ENCODE measurements around the gene PAN2.

PAN2 gene

GRCh38 chr12:56315622-56316473 lies 18.0 kb downstream of the PAN2 start, which contains the start of gene CNPY2:
TSS of gene CNPY2 (minus strand) at chr12:56315988. CDS start at chr12:56315217, 771 bp downstream.
- TF ChIP-seq, protein P1, sequence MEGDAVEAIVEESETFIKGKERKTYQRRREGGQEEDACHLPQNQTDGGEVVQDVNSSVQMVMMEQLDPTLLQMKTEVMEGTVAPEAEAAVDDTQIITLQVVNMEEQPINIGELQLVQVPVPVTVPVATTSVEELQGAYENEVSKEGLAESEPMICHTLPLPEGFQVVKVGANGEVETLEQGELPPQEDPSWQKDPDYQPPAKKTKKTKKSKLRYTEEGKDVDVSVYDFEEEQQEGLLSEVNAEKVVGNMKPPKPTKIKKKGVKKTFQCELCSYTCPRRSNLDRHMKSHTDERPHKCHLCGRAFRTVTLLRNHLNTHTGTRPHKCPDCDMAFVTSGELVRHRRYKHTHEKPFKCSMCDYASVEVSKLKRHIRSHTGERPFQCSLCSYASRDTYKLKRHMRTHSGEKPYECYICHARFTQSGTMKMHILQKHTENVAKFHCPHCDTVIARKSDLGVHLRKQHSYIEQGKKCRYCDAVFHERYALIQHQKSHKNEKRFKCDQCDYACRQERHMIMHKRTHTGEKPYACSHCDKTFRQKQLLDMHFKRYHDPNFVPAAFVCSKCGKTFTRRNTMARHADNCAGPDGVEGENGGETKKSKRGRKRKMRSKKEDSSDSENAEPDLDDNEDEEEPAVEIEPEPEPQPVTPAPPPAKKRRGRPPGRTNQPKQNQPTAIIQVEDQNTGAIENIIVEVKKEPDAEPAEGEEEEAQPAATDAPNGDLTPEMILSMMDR (conservative IDR thresholded peaks at IDR 0.05; ENCODE audit: low read depth), result no peak
- CTCF ChIA-PET, result interaction anchor here (0.6 kb wide), 1 partner anchor 394 kb away, joined by 3 read pairs; no protein-coding TSS in a partner anchor
- DNase-seq (ENCODE audit: low spot score), result peak; percentile 95
- POLR2A ChIA-PET (ENCODE audit: low non-redundant PET), result interaction anchor here (0.5 to 0.6 kb wide), 2 partner anchors 129 to 148 kb away, joined by 3 read pairs; no protein-coding TSS in a partner anchor
- peak within 1 kb of the TSS; percentile 91 for H3K27ac ChIP-seq

GRCh38 chr12:56315249-56315621 lies 18.6 kb downstream of the PAN2 start:
- POLR2A ChIA-PET (ENCODE audit: low non-redundant PET), result interaction anchor here (0.5 kb wide), 1 partner anchor 54 kb away, joined by 3 read pairs; no protein-coding TSS in a partner anchor
- CTCF ChIA-PET, result interaction anchor here (0.6 to 1.2 kb wide), 2 partner anchors 17 to 395 kb away, joined by 3 read pairs; no protein-coding TSS in a partner anchor
- H3K27ac ChIP-seq, result peak overlapping the region; percentile 91
- TF ChIP-seq, protein P1 (conservative IDR thresholded peaks at IDR 0.05; ENCODE audit: low read depth), result no peak
- DNase-seq (ENCODE audit: low spot score), result no peak

DNA sequence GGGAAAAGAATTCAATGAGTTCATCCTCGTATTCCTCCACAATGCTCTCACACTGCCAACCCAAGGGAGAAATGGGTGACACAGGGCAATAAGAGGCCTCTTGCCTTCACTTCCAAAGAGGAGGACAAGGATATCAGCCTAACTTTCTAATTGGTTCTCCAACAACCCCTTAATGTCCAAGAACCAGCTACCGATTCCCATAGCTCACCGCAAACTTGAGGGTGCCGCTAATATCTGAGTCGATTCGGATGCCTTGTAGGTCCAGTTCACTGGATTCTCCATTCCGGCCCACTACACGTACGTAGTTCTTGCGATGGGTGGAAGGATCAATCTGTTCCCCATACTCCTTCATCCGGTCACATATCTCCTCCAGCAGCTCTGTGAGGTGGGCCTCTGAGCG lies 22.8 kb downstream of the PAN2 start:
- DNase-seq (ENCODE audit: low spot score), result no peak
- 0 out of 2 replicates have a peak overlapping the region, but pooled peaks have one; percentile 1 for H3K27ac ChIP-seq
- POLR2A ChIA-PET (ENCODE audit: low non-redundant PET), result interaction anchor here (0.5 kb wide), 1 partner anchor 10 kb away, joined by 4 read pairs; no protein-coding TSS in a partner anchor
- TF ChIP-seq, protein P1 (conservative IDR thresholded peaks at IDR 0.05; ENCODE audit: low read depth), result no peak
- CTCF ChIA-PET, result interaction anchor here (0.5 kb wide), 1 partner anchor 83 kb away, joined by 3 read pairs; no protein-coding TSS in a partner anchor

- TF ChIP-seq, protein P1 (conservative IDR thresholded peaks at IDR 0.05; ENCODE audit: low read depth), result no peak
- H3K27ac ChIP-seq, result no peak overlapping the region
- POLR2A ChIA-PET (ENCODE audit: low non-redundant PET), result no interaction called here
- CTCF ChIA-PET, result interaction anchor here (1.2 kb wide), 1 partner anchor 10 kb away, joined by 5 read pairs; no protein-coding TSS in a partner anchor
- DNase-seq (ENCODE audit: low spot score), result no peak
Observed at GRCh38 chr12:56308714-56309113, 25.1 kb downstream of the PAN2 start.

- H3K27ac ChIP-seq, result peak overlapping the region; percentile 47
- no peak for DNase-seq (ENCODE audit: low spot score)
- TF ChIP-seq, protein P1 (conservative IDR thresholded peaks at IDR 0.05; ENCODE audit: low read depth), result no peak
- ChIA-PET POLR2A (ENCODE audit: low non-redundant PET) (no interaction called here), CTCF (interaction anchor here (0.6 kb wide), 1 partner anchor 15 kb away, joined by 4 read pairs; no protein-coding TSS in a partner anchor)
Observed at GRCh38 chr12:56307221-56307965, 26.4 kb downstream of the PAN2 start.

Data from RWPE1 (cell line).